ENCODE measurements around the gene USP24. TPM values are rescaled to one million over a fixed set of nuclear protein-coding genes. Genes with fewer than 3 reads are reported as not detected.
"Not testable (repeated sequence)": the region's sequence is repeated elsewhere in the genome, so short reads cannot be mapped to it uniquely, and the experiment has no call there.

USP24 gene
- total RNA-seq, 5 donors from 2014 or later (not counting 1 experiment from before 2014, with no cell fraction given): 58.9 to 90.7 (median 64.0) TPM

GRCh38 chr1:55031098-55031497, 184.1 kb downstream of the USP24 start:
- POLR2A ChIA-PET; H3K9me3 ChIP-seq; H3K4me3 Mint-ChIP-seq; H3K4me1 Mint-ChIP-seq; H3K27ac Mint-ChIP-seq; H3K36me3 Mint-ChIP-seq; H3K9me3 Mint-ChIP-seq; DNase-seq; H3K4me3 ChIP-seq (ENCODE audit: control insufficient read depth in 1 of 2, extremely low read depth in 1 of 2, low read length in 1 of 2); H3K4me1 ChIP-seq (ENCODE audit: control insufficient read depth in 1 of 2, extremely low read depth in 1 of 2, insufficient read depth in 2 of 2, low read length in 2 of 2); CTCF ChIA-PET; H3K27ac ChIP-seq (ENCODE audit: low read length); H3K36me3 ChIP-seq (ENCODE audit: control insufficient read depth in 2 of 2, extremely low read depth in 1 of 2, insufficient read depth in 1 of 2, low read length in 1 of 2); ATAC-seq (replicated peaks in 1 of 4): not testable (repeated sequence)
- H3K27me3 ChIP-seq (replicated peaks in 1 of 2; ENCODE audit: control insufficient read depth in 2 of 2, extremely low read depth in 1 of 2, insufficient read depth in 2 of 2, low read length in 1 of 2): peaks cover 3 to 23% of the 10 kb centered on the region in 2 experiments
- WGBS (ENCODE audit: insufficient coverage): no CpG with 5 or more reads among the region's 5 CpGs
- H3K27me3 Mint-ChIP-seq: peaks cover 23 to 42% of the 10 kb centered on the region in 2 donors

GRCh38 chr1:55026682-55027081, 188.5 kb downstream of the USP24 start:
- H3K27ac Mint-ChIP-seq; H3K9me3 ChIP-seq; H3K4me3 ChIP-seq (ENCODE audit: control insufficient read depth in 1 of 2, extremely low read depth in 1 of 2, low read length in 1 of 2); H3K4me1 ChIP-seq (ENCODE audit: control insufficient read depth in 1 of 2, extremely low read depth in 1 of 2, insufficient read depth in 2 of 2, low read length in 2 of 2); H3K27me3 ChIP-seq (replicated peaks in 1 of 2; ENCODE audit: control insufficient read depth in 2 of 2, extremely low read depth in 1 of 2, insufficient read depth in 2 of 2, low read length in 1 of 2); H3K4me3 Mint-ChIP-seq; CTCF ChIA-PET; H3K36me3 Mint-ChIP-seq; H3K36me3 ChIP-seq (ENCODE audit: control insufficient read depth in 2 of 2, extremely low read depth in 1 of 2, insufficient read depth in 1 of 2, low read length in 1 of 2); H3K9me3 Mint-ChIP-seq; H3K4me1 Mint-ChIP-seq; DNase-seq; ATAC-seq (replicated peaks in 1 of 4); H3K27ac ChIP-seq (ENCODE audit: low read length); POLR2A ChIA-PET: not testable (repeated sequence)
- H3K27me3 Mint-ChIP-seq: peaks cover 8 to 13% of the 10 kb centered on the region in 2 donors
- WGBS (ENCODE audit: insufficient coverage): 100% methylated on average over 1 of the region's 3 CpGs

GRCh38 chr1:55024163-55024562, 191.0 kb downstream of the USP24 start:
- POLR2A ChIA-PET; H3K4me1 ChIP-seq (ENCODE audit: control insufficient read depth in 1 of 2, extremely low read depth in 1 of 2, insufficient read depth in 2 of 2, low read length in 2 of 2); H3K4me1 Mint-ChIP-seq; DNase-seq; H3K27me3 Mint-ChIP-seq; H3K36me3 Mint-ChIP-seq; H3K9me3 Mint-ChIP-seq; H3K27ac ChIP-seq (ENCODE audit: low read length); H3K9me3 ChIP-seq; H3K4me3 Mint-ChIP-seq; CTCF ChIA-PET; ATAC-seq (replicated peaks in 1 of 4); H3K4me3 ChIP-seq (ENCODE audit: control insufficient read depth in 1 of 2, extremely low read depth in 1 of 2, low read length in 1 of 2); H3K36me3 ChIP-seq (ENCODE audit: control insufficient read depth in 2 of 2, extremely low read depth in 1 of 2, insufficient read depth in 1 of 2, low read length in 1 of 2); H3K27ac Mint-ChIP-seq: not testable (repeated sequence)
- WGBS (ENCODE audit: insufficient coverage): no CpG with 5 or more reads among the region's 10 CpGs
- peaks cover 0 to 21% of the 10 kb centered on the region in 2 experiments for H3K27me3 ChIP-seq (replicated peaks in 1 of 2; ENCODE audit: control insufficient read depth in 2 of 2, extremely low read depth in 1 of 2, insufficient read depth in 2 of 2, low read length in 1 of 2)

- ChIA-PET CTCF (interaction anchor here in 1 of 2 donors (1.1 to 1.5 kb wide), 3 partner anchors 26 to 76 kb away, joined by 4 to 25 read pairs (median 7); no protein-coding TSS in a partner anchor), POLR2A (no interaction called here)
- no peaks in the 10 kb centered on the region for H3K4me1 ChIP-seq (ENCODE audit: control insufficient read depth in 1 of 2, extremely low read depth in 1 of 2, insufficient read depth in 2 of 2, low read length in 2 of 2)
- H3K27me3 ChIP-seq (replicated peaks in 1 of 2; ENCODE audit: control insufficient read depth in 2 of 2, extremely low read depth in 1 of 2, insufficient read depth in 2 of 2, low read length in 1 of 2): peaks cover 0 to 28% of the 10 kb centered on the region in 2 experiments
- Mint-ChIP-seq H3K9me3 (no peaks in the 10 kb centered on the region), H3K36me3 (no peaks in the 10 kb centered on the region), H3K27me3 (peaks cover 11 to 12% of the 10 kb centered on the region in 2 donors), H3K4me1 (peaks cover 0 to 2% (median 0%) of the 10 kb centered on the region in 3 donors), H3K4me3 (no peak overlapping the region), H3K27ac (no peak overlapping the region)
- 56% methylated on average over 13 of the region's 15 CpGs for WGBS (ENCODE audit: insufficient coverage)
- no peaks in the 10 kb centered on the region for H3K9me3 ChIP-seq
- no peaks in the 10 kb centered on the region for H3K36me3 ChIP-seq (ENCODE audit: control insufficient read depth in 2 of 2, extremely low read depth in 1 of 2, insufficient read depth in 1 of 2, low read length in 1 of 2)
- ATAC-seq (replicated peaks in 1 of 4): peak; percentile 72 to 81 (median 75)
- no peak overlapping the region for H3K4me3 ChIP-seq (ENCODE audit: control insufficient read depth in 1 of 2, extremely low read depth in 1 of 2, low read length in 1 of 2)
- no peak overlapping the region for H3K27ac ChIP-seq (ENCODE audit: low read length)
- peak in 34 of 35 experiments; percentile 5 to 70 (median 46) for DNase-seq
These were observed 193.1 kb downstream of the USP24 start for GRCh38 chr1:55021942-55022546.

- no peak for ATAC-seq (replicated peaks in 1 of 4)
- DNase-seq: no peak
- H3K4me1 Mint-ChIP-seq: no peaks in the 10 kb centered on the region
- H3K4me3 ChIP-seq (ENCODE audit: control insufficient read depth in 1 of 2, extremely low read depth in 1 of 2, low read length in 1 of 2): no peak overlapping the region
- no peak overlapping the region for H3K27ac ChIP-seq (ENCODE audit: low read length)
- H3K27me3 ChIP-seq (replicated peaks in 1 of 2; ENCODE audit: control insufficient read depth in 2 of 2, extremely low read depth in 1 of 2, insufficient read depth in 2 of 2, low read length in 1 of 2): peaks cover 0 to 39% of the 10 kb centered on the region in 2 experiments
- peaks cover 21 to 24% of the 10 kb centered on the region in 2 donors for H3K27me3 Mint-ChIP-seq
- no peak overlapping the region for H3K4me3 Mint-ChIP-seq
- ChIA-PET POLR2A (no interaction called here), CTCF (no interaction called here)
- H3K36me3 ChIP-seq (ENCODE audit: control insufficient read depth in 2 of 2, extremely low read depth in 1 of 2, insufficient read depth in 1 of 2, low read length in 1 of 2): no peaks in the 10 kb centered on the region
- no peaks in the 10 kb centered on the region for H3K36me3 Mint-ChIP-seq
- WGBS (ENCODE audit: insufficient coverage): 90% methylated on average over 2 of the region's 9 CpGs
- no peaks in the 10 kb centered on the region for H3K4me1 ChIP-seq (ENCODE audit: control insufficient read depth in 1 of 2, extremely low read depth in 1 of 2, insufficient read depth in 2 of 2, low read length in 2 of 2)
- no peaks in the 10 kb centered on the region for H3K9me3 Mint-ChIP-seq
- H3K27ac Mint-ChIP-seq: no peak overlapping the region
- H3K9me3 ChIP-seq: no peaks in the 10 kb centered on the region
These were observed 196.8 kb downstream of the USP24 start for GRCh38 chr1:55018395-55018794.

Other genes starting within 250 kb of the USP24 start
- gene TMEM61, start 234.7 kb downstream of the USP24 start, total RNA-seq: not detected
- not detected for gene BSND, start 216.4 kb downstream of the USP24 start, total RNA-seq
- gene PCSK9, start 175.8 kb downstream of the USP24 start, total RNA-seq: under 1 TPM in 3 of 5 donors, not detected in 2; 0.30 to 0.38 (median 0.35) TPM